IMR-90 (cell line): ENCODE results near the gene CDV3. TPM values are rescaled to one million over a fixed set of nuclear protein-coding genes. Genes with fewer than 3 reads are reported as not detected.

Source experiments
- ATAC-seq: fragments of 200-7000 bp; cut with Tn5 transposase; 2 replicates; pipeline ENCODE4 v1.9.1; 2020; ENCODE audit warnings: low read depth, mild to moderate bottlenecking, moderate library complexity
- BruUV-seq: library from RNA; stranded (reverse); fragments of 400-500 nt; replicated peaks from 2 replicates; lab custom pipeline; 2021; lab: Mats Ljungman, UMichigan
- CTCF ChIA-PET: fragments of 300-600 bp; formaldehyde crosslinking; extraction: SDS; loops from one replicate; lab custom pipeline; 2021; ENCODE audit warnings: antibody characterized with exemption; lab: Yijun Ruan, JAX
- POLR2A ChIA-PET: fragments of 300-600 bp; sonication (Branson Sonifier 250); formaldehyde crosslinking; loops from one replicate; lab custom pipeline; 2022; ENCODE audit warnings: antibody characterized with exemption; ENCODE audit not compliant: unreplicated experiment; lab: Charles Lee
- DNase-seq: peaks from one replicate; pipeline ENCODE4 v3.0.0; 2013
- H2AFZ ChIP-seq: replicated peaks from 2 replicates; pipeline ENCODE3; 2013; ENCODE audit warnings: low read length, mild to moderate bottlenecking; ENCODE audit not compliant: poor library complexity
- H2AK5ac ChIP-seq: 2 replicates; pipeline ENCODE4 v1.6.1; 2013; ENCODE audit warnings: low read depth, low read length, inconsistent platforms
- H2AK9ac ChIP-seq: replicated peaks from 2 replicates; pipeline ENCODE3; 2013; ENCODE audit warnings: mild to moderate bottlenecking, low read depth, low read length, moderate library complexity; ENCODE audit not compliant: poor library complexity
- H2BK120ac ChIP-seq: 2 replicates; pipeline ENCODE4 v1.6.1; 2013; ENCODE audit warnings: low read depth, low read length, inconsistent platforms
- H2BK15ac ChIP-seq: 3 replicates; pipeline ENCODE4 v1.6.1; 2013; ENCODE audit warnings: low read depth, low read length, inconsistent platforms
- H2BK20ac ChIP-seq: 2 replicates; pipeline ENCODE4 v1.6.1; 2013; ENCODE audit warnings: low read depth, mild to moderate bottlenecking, inconsistent platforms, low read length, moderate library complexity
- H2BK5ac ChIP-seq: 2 replicates; pipeline ENCODE4 v1.6.1; 2013; ENCODE audit warnings: mild to moderate bottlenecking, low read depth, low read length, inconsistent platforms; ENCODE audit not compliant: poor library complexity, severe bottlenecking
- H3K14ac ChIP-seq: replicated peaks from 2 replicates; pipeline ENCODE4 v1.6.1; 2013; ENCODE audit warnings: low read depth, low read length, inconsistent platforms
- H3K18ac ChIP-seq: 2 replicates; pipeline ENCODE4 v1.6.1; 2013; ENCODE audit warnings: low read depth, low read length, control low read depth
- H3K23ac ChIP-seq: 2 replicates; pipeline ENCODE4 v1.6.1; 2013; ENCODE audit warnings: low read depth, low read length, inconsistent platforms
- H3K27ac ChIP-seq: 2 replicates; pipeline ENCODE4 v1.5.1; 2013; ENCODE audit warnings: mild to moderate bottlenecking, control low read depth, low read length; ENCODE audit not compliant: insufficient read depth
- H3K27me3 ChIP-seq: 2 replicates; pipeline ENCODE4 v1.6.1; 2013; ENCODE audit warnings: low read length; ENCODE audit not compliant: control insufficient read depth, insufficient read depth
- H3K36me3 ChIP-seq: 2 replicates; pipeline ENCODE4 v1.6.1; 2013; ENCODE audit warnings: low read length, mixed read lengths; ENCODE audit not compliant: control insufficient read depth, insufficient read depth
- H3K4ac ChIP-seq: 2 replicates; pipeline ENCODE4 v1.6.1; 2013; ENCODE audit warnings: low read depth, low read length, inconsistent platforms
- H3K4me1 ChIP-seq: 2 replicates; pipeline ENCODE4 v1.6.1; 2013; ENCODE audit warnings: low read length, mixed read lengths; ENCODE audit not compliant: control insufficient read depth, insufficient read depth
- H3K4me2 ChIP-seq: 2 replicates; pipeline ENCODE4 v1.6.1; 2013; ENCODE audit warnings: low read depth, mild to moderate bottlenecking, control low read depth, low read length, moderate library complexity
- H3K4me3 ChIP-seq: 2 replicates; pipeline ENCODE4 v1.5.1; 2013; ENCODE audit warnings: low read depth, mild to moderate bottlenecking, control low read depth, low read length, moderate library complexity; ENCODE audit not compliant: insufficient read depth
- H3K56ac ChIP-seq: 2 replicates; pipeline ENCODE4 v1.6.1; 2013; ENCODE audit warnings: low read length, inconsistent platforms; ENCODE audit not compliant: insufficient read depth; ENCODE audit errors: extremely low read depth
- H3K79me1 ChIP-seq, 2 experiments: 2 replicates each; pipeline ENCODE4 v1.6.1; 2013; ENCODE audit warnings: low read length in 2 of 2, inconsistent platforms in 1 of 2, low read depth in 1 of 2
- H3K9ac ChIP-seq: 2 replicates; pipeline ENCODE4 v1.6.1; 2013; ENCODE audit warnings: low read depth, low read length, control low read depth
- H3K9me1 ChIP-seq: 2 replicates; pipeline ENCODE4 v1.6.1; 2013; ENCODE audit warnings: low read length, inconsistent platforms; ENCODE audit not compliant: insufficient read depth
- H3K9me3 ChIP-seq: 2 replicates; pipeline ENCODE4 v1.6.1; 2013; ENCODE audit warnings: low read length; ENCODE audit not compliant: control insufficient read depth, insufficient read depth
- H4K20me1 ChIP-seq: 2 replicates; pipeline ENCODE4 v1.6.1; 2013; ENCODE audit warnings: low read length, inconsistent platforms; ENCODE audit not compliant: insufficient read depth
- H4K5ac ChIP-seq: 2 replicates; pipeline ENCODE4 v1.6.1; 2013; ENCODE audit warnings: mild to moderate bottlenecking, low read depth, low read length, control low read depth
- H4K8ac ChIP-seq, 2 experiments: 2 replicates each; pipeline ENCODE4 v1.6.1; 2013; ENCODE audit warnings: low read depth in 2 of 2, low read length in 2 of 2, control low read depth in 1 of 2, inconsistent platforms in 1 of 2
- H4K91ac ChIP-seq: 2 replicates; pipeline ENCODE4 v1.6.1; 2013; ENCODE audit warnings: low read depth, low read length, inconsistent platforms; ENCODE audit not compliant: insufficient read depth
- BHLHE40 ChIP-seq: fragments of 150-350 bp; IDR thresholded peaks from 2 replicates; pipeline ENCODE4 v1.6.1; 2016; ENCODE audit warnings: mild to moderate bottlenecking, low read depth, low read length
- CEBPB ChIP-seq: IDR thresholded peaks from 2 replicates; pipeline ENCODE4 v1.6.1; 2012; ENCODE audit warnings: low read depth, low read length, improper control_type of control experiment
- CHD1 ChIP-seq: IDR thresholded peaks from 2 replicates; pipeline ENCODE4 v1.6.1; 2012; ENCODE audit warnings: low read depth, low read length, improper control_type of control experiment
- CTCF ChIP-seq: conservative IDR thresholded peaks from 2 replicates; pipeline ENCODE4 v1.5.1; 2012; ENCODE audit warnings: mild to moderate bottlenecking, low read depth, low read length, improper control_type of control experiment
- FOS ChIP-seq: fragments of 150-350 bp; IDR thresholded peaks from 2 replicates; pipeline ENCODE4 v1.6.1; 2016; ENCODE audit warnings: low read depth, low read length
- MAFK ChIP-seq: IDR thresholded peaks from 2 replicates; pipeline ENCODE4 v1.6.1; 2012; ENCODE audit warnings: low read depth, low read length, improper control_type of control experiment
- MAZ ChIP-seq: IDR thresholded peaks from 2 replicates; pipeline ENCODE4 v1.6.1; 2012; ENCODE audit warnings: low read depth, mild to moderate bottlenecking, low read length, improper control_type of control experiment, moderate library complexity, borderline replicate concordance
- MXI1 ChIP-seq: IDR thresholded peaks from 2 replicates; pipeline ENCODE4 v1.6.1; 2012; ENCODE audit warnings: low read depth, mild to moderate bottlenecking, low read length, moderate library complexity, borderline replicate concordance
- NFE2L2 ChIP-seq: fragments of 150-350 bp; IDR thresholded peaks from 2 replicates; pipeline ENCODE4 v1.6.1; 2016; ENCODE audit warnings: low read depth, mild to moderate bottlenecking, low read length
- POLR2A ChIP-seq: IDR thresholded peaks from 2 replicates; pipeline ENCODE4 v1.6.1; 2012; ENCODE audit warnings: mild to moderate bottlenecking, low read depth, low read length
- RAD21 ChIP-seq: IDR thresholded peaks from 2 replicates; pipeline ENCODE4 v1.6.1; 2012; ENCODE audit warnings: low read length, improper control_type of control experiment
- RCOR1 ChIP-seq: IDR thresholded peaks from 2 replicates; pipeline ENCODE4 v1.6.1; 2012; ENCODE audit warnings: mild to moderate bottlenecking, low read length, improper control_type of control experiment; ENCODE audit not compliant: insufficient replicate concordance
- RFX5 ChIP-seq: IDR thresholded peaks from 2 replicates; pipeline ENCODE4 v1.8.0; 2012; ENCODE audit warnings: low read depth, mild to moderate bottlenecking, low read length, moderate library complexity
- SMC3 ChIP-seq: fragments of 150-350 bp; IDR thresholded peaks from 2 replicates; pipeline ENCODE4 v1.6.1; 2016; ENCODE audit warnings: low read depth, mild to moderate bottlenecking, antibody characterized with exemption, low read length, moderate library complexity
- WGBS, 2 experiments: methylation state at CpG; one replicate each; pipeline versions ENCODE4 v1.1.5 to v1.1.7; 2013; ENCODE audit warnings: missing lambda C conversion rate in 2 of 2; ENCODE audit not compliant: insufficient read length in 1 of 2; ENCODE audit errors: extremely low coverage in 2 of 2; 5-methylcytosine and 5-hydroxymethylcytosine counted together
- dilution Hi-C: fragments of 300-500 bp; cut with HindIII; formaldehyde crosslinking; loops from one replicate; pipeline ENCODE4 v1.14.3; 2018; ENCODE audit warnings: low sequenced_read_pairs; ENCODE audit not compliant: unreplicated experiment
- in situ Hi-C: fragments of 300-500 bp; cut with MboI; formaldehyde crosslinking; loops from 3 replicates; pipeline ENCODE4 v1.14.3; 2019; ENCODE audit warnings: low sequenced_read_pairs, inconsistent platforms, mixed read lengths
- intact Hi-C: fragments of 100-400 bp; cut with micrococcal nuclease; formaldehyde crosslinking; loops from 2 replicates; pipeline ENCODE4 v1.10.0; 2022
- polyA plus RNA-seq, 3 experiments: library from polyadenylated mRNA; depleted of rRNA; stranded (reverse); fragments of >200 nt; gene quantifications; 2 replicates each; pipeline ENCODE4 v1.2.3, GENCODE V29; 2012; ENCODE audit warnings: low replicate concordance in 1 of 3
- total RNA-seq: library from RNA; depleted of rRNA; stranded (reverse); fragments of >200 nt; gene quantifications from 2 replicates; pipeline ENCODE4 v1.2.3, GENCODE V29; 2012
- TF ChIP-seq, protein P1 (sequence below): fragments of 150-350 bp; IDR thresholded peaks from 2 replicates; pipeline ENCODE4 v1.6.1; 2017; ENCODE audit warnings: mild to moderate bottlenecking, antibody characterized with exemption, low read length, low read depth
- TF ChIP-seq, protein P2 (sequence below): fragments of 150-350 bp; IDR thresholded peaks from 2 replicates; pipeline ENCODE4 v1.6.1; 2016; ENCODE audit warnings: low read depth, mild to moderate bottlenecking, low read length, moderate library complexity, borderline replicate concordance

The CDV3 gene
- total and polyA plus RNA-seq, 2 of the 4 experiments (the other 2 are of a cell fraction): 93.6 to 120 TPM

DNA sequence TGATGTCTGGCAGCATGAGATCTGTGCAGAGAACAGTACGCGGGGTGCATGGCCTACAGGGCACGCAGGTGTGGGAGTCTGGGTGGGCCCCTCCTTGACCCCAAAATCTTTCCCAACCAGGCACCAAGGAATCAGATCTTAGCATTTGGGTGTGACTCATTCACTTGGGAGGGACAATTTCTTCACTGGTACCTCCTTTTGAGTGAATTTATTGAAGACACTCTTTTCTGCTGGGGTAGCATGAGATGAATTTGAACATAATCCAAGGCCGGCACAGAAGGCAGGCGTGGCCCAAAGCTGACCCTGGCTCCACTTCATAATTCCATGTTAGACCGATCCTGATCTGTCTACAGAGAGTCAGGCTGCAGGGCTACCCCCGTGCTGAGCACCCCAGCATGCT is 30.6 kb upstream of the CDV3 start:
- ATAC-seq: no peak
- no CpG with 5 or more reads among the region's 7 CpGs for WGBS, 2 experiments
- Histone ChIP-seq H4K91ac (no peak overlapping the region; the same call in 1 of the 2 replicates), H3K9me1 (peaks cover 2% of the 10 kb centered on the region; the same call in 1 of the 2 replicates), H2AFZ (no peak overlapping the region), H3K4me3 (no peak overlapping the region), H3K79me1 (no peaks in the 10 kb centered on the region), H2BK120ac (no peak overlapping the region; the same call in 1 of the 2 replicates), H3K27me3 (no peaks in the 10 kb centered on the region), H3K14ac (no peak overlapping the region), H3K4me1 (peaks cover 11% of the 10 kb centered on the region), H3K56ac (no peak overlapping the region), H3K36me3 (no peaks in the 10 kb centered on the region), H2AK9ac (no peak overlapping the region), H3K9me3 (0 out of 2 replicates have a peak, but pooled peaks cover 2% of the 10 kb centered on the region), H4K20me1 (no peaks in the 10 kb centered on the region), H4K8ac (no peak overlapping the region), H4K5ac (no peak overlapping the region), H3K23ac (no peak overlapping the region), H2BK15ac (no peak overlapping the region), H3K18ac (no peak overlapping the region), H2BK5ac (no peak overlapping the region), H3K4ac (no peak overlapping the region), H2BK20ac (no peak overlapping the region), H3K27ac (no peak overlapping the region), H2AK5ac (no peak overlapping the region), H3K9ac (no peak overlapping the region), H3K4me2 (no peak overlapping the region)
- in situ Hi-C loops (no loop called here), dilution Hi-C loops (no loop called here), intact Hi-C loops (no loop called here)
- ChIA-PET CTCF (no interaction called here), POLR2A (no interaction called here)
- DNase-seq: no peak
- no peak for TF ChIP-seq MAFK
- no peak for TF ChIP-seq MXI1
- no peak for TF ChIP-seq CHD1
- no peak for TF ChIP-seq POLR2A
- no peak for TF ChIP-seq CTCF
- TF ChIP-seq, protein P1, sequence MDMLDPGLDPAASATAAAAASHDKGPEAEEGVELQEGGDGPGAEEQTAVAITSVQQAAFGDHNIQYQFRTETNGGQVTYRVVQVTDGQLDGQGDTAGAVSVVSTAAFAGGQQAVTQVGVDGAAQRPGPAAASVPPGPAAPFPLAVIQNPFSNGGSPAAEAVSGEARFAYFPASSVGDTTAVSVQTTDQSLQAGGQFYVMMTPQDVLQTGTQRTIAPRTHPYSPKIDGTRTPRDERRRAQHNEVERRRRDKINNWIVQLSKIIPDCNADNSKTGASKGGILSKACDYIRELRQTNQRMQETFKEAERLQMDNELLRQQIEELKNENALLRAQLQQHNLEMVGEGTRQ: no peak
- TF ChIP-seq CEBPB: no peak
- TF ChIP-seq, protein P2, sequence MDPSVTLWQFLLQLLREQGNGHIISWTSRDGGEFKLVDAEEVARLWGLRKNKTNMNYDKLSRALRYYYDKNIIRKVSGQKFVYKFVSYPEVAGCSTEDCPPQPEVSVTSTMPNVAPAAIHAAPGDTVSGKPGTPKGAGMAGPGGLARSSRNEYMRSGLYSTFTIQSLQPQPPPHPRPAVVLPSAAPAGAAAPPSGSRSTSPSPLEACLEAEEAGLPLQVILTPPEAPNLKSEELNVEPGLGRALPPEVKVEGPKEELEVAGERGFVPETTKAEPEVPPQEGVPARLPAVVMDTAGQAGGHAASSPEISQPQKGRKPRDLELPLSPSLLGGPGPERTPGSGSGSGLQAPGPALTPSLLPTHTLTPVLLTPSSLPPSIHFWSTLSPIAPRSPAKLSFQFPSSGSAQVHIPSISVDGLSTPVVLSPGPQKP: no peak
- TF ChIP-seq MAZ: no peak
- no peak for TF ChIP-seq NFE2L2
- no peak for TF ChIP-seq BHLHE40
- TF ChIP-seq RFX5: no peak
- TF ChIP-seq FOS: no peak
- TF ChIP-seq RAD21: no peak
- TF ChIP-seq RCOR1: no peak
- no peak for TF ChIP-seq SMC3
- no TSS peak for BruUV-seq
